NT2/D1 (cell line): ENCODE results near the gene TSC1.

Source experiments
- YY1 ChIP-seq: IDR thresholded peaks from 2 replicates; pipeline ENCODE4 v1.6.1; 2011; ENCODE audit not compliant: insufficient read length, insufficient read depth
- ZNF274 ChIP-seq: IDR thresholded peaks from 2 replicates; pipeline ENCODE4 v1.6.1; 2011; ENCODE audit warnings: mild to moderate bottlenecking, low read depth, low read length

DNA sequence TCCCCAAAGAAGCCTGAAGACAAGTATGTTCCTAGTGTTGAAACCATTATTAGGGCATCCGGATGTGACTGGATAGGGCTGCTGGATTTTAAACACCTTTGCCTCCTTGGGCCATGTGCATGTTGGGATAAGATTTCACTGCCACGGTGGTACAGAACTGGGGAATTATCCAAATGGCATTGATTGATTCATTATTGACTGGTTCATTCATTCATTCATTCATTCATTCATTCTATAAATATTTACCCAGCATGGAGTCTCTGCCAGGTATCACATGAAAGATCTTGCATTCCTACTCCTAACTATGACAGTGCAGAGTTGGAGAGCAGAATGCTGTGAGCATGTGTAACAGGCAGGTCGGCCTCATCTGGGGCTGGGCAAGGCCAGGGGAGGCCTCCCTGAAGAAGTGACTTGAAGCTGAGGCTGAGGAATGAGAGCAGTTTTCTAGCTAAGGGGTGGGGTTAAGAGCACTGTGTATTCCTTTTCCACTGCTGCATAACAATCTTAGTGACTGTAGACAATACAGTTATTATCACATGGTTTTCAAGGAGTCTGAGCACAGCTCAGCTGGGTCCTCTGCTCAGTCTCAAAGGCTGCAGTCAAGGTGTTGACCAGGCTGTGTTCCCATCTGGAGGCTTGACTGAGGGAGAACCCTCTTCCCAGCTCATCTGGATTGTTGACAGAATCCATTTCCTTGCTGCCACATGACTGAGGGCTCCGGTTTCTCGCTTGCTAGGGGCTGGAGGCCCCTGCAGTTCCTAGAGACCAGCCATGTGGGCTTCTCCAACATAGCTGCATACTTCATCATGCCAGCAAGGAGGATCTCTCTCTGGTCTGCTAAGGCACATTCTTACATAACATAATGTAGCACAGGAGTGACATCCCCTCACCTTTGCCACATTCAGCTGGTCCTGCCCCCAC, 102.0 kb downstream of the TSC1 start:
- TF ChIP-seq ZNF274 (no peak), YY1 (no peak)
